ENCODE measurements around the gene CAMK2A. TPM values are rescaled to one million over a fixed set of nuclear protein-coding genes. Genes with fewer than 3 reads are reported as not detected.

CAMK2A gene
- total RNA-seq, 1 donor from 2014 or later, result 4.0 TPM

DNA sequence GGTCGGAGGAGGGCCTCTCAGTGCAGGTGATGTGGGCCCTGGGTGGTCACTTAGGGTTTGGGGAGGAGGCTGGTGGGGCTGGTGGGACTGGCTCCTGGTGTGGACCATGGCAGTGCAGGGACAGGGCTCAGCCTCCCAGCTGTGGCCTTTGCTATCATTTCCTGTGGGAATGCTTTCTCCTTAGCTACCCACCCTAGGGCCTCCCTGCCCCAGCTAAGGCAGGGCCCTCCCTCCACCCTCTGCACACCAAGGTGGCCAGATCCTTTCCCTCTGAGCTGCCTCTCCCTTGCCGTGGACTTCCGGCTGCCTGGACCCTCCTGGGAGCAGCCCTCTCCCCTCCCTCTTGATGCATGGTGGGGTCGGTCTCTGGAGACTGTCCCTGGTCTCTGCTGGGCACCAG is 35.9 kb upstream of the CAMK2A start:
- Mint-ChIP-seq H3K36me3 (no peaks in the 10 kb centered on the region), H3K27ac (no peak overlapping the region), H3K9me3 (peaks cover 4% of the 10 kb centered on the region), H3K4me3 (no peak overlapping the region), H3K4me1 (peaks cover 30% of the 10 kb centered on the region), H3K27me3 (ENCODE audit: low read depth) (no peaks in the 10 kb centered on the region)
- TF ChIP-seq, protein P1, sequence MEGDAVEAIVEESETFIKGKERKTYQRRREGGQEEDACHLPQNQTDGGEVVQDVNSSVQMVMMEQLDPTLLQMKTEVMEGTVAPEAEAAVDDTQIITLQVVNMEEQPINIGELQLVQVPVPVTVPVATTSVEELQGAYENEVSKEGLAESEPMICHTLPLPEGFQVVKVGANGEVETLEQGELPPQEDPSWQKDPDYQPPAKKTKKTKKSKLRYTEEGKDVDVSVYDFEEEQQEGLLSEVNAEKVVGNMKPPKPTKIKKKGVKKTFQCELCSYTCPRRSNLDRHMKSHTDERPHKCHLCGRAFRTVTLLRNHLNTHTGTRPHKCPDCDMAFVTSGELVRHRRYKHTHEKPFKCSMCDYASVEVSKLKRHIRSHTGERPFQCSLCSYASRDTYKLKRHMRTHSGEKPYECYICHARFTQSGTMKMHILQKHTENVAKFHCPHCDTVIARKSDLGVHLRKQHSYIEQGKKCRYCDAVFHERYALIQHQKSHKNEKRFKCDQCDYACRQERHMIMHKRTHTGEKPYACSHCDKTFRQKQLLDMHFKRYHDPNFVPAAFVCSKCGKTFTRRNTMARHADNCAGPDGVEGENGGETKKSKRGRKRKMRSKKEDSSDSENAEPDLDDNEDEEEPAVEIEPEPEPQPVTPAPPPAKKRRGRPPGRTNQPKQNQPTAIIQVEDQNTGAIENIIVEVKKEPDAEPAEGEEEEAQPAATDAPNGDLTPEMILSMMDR (IDR thresholded peaks at IDR 0.05; ENCODE audit: unreplicated experiment), result no peak
- DNase-seq (ENCODE audit: low spot score in 2 of 2, unreplicated experiment in 2 of 2), result no peak

DNA sequence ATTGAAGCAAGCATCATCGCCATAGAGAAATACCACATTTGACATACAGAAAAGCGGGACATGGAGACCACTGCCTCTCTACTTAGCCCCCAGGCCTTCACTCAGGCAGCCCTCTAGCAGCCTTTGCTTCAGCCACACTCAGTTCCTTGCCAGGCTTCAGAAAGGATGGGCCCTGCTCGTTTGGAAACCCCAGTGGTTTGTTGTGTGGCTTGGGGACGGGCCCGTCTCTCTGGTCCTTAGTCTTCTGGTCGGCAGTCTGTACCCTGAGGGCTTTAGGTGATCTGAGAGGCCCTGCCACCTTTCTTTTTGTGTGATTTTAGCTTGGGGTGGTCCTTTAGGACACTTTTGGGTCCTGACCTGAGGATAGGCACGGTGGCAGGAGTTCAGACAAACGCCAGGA is 34.2 kb upstream of the CAMK2A start:
- Mint-ChIP-seq H3K27ac (no peak overlapping the region), H3K27me3 (ENCODE audit: low read depth) (no peaks in the 10 kb centered on the region), H3K4me3 (no peak overlapping the region), H3K9me3 (peaks cover 4% of the 10 kb centered on the region), H3K4me1 (peaks cover 30% of the 10 kb centered on the region), H3K36me3 (no peaks in the 10 kb centered on the region)
- TF ChIP-seq, protein P1 (IDR thresholded peaks at IDR 0.05; ENCODE audit: unreplicated experiment), result no peak
- DNase-seq (ENCODE audit: low spot score in 2 of 2, unreplicated experiment in 2 of 2), result no peak

GRCh38 chr5:150323092-150323491 is 33.5 kb upstream of the CAMK2A start:
- Mint-ChIP-seq H3K4me1 (peaks cover 36% of the 10 kb centered on the region), H3K9me3 (peaks cover 4% of the 10 kb centered on the region), H3K27me3 (ENCODE audit: low read depth) (no peaks in the 10 kb centered on the region), H3K4me3 (no peak overlapping the region), H3K27ac (no peak overlapping the region), H3K36me3 (no peaks in the 10 kb centered on the region)
- TF ChIP-seq, protein P1 (IDR thresholded peaks at IDR 0.05; ENCODE audit: unreplicated experiment), result no peak
- DNase-seq (ENCODE audit: low spot score in 2 of 2, unreplicated experiment in 2 of 2), result no peak

- TF ChIP-seq, protein P1 (IDR thresholded peaks at IDR 0.05; ENCODE audit: unreplicated experiment), result no peak
- Mint-ChIP-seq H3K4me1 (peaks cover 37% of the 10 kb centered on the region), H3K4me3 (no peak overlapping the region), H3K9me3 (peaks cover 4% of the 10 kb centered on the region), H3K27me3 (ENCODE audit: low read depth) (no peaks in the 10 kb centered on the region), H3K36me3 (no peaks in the 10 kb centered on the region), H3K27ac (no peak overlapping the region)
- no peak for DNase-seq (ENCODE audit: low spot score in 2 of 2, unreplicated experiment in 2 of 2)
Observed at GRCh38 chr5:150322202-150322601, 32.6 kb upstream of the CAMK2A start.

DNA sequence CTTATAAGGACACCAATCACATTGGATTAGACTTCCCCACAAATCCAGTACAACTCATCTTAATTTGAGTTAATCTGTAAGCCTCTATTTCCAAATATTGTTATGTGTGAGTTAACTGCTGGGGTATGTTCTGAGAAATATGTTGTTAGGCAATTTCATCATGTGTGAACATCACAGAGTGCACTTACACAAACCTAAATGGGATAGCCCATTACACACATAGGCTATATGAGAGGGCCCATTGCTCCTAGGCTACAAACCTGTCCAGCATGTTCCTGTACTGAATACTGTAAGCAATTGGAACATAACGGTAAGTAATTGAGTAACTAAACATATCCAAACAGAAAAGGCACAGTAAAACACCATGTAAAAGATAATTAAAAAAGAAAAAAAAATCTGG is 32.2 kb upstream of the CAMK2A start:
- Mint-ChIP-seq H3K27ac (no peak overlapping the region), H3K4me1 (peaks cover 38% of the 10 kb centered on the region), H3K36me3 (no peaks in the 10 kb centered on the region), H3K4me3 (no peak overlapping the region), H3K27me3 (ENCODE audit: low read depth) (no peaks in the 10 kb centered on the region), H3K9me3 (peaks cover 4% of the 10 kb centered on the region)
- TF ChIP-seq, protein P1 (IDR thresholded peaks at IDR 0.05; ENCODE audit: unreplicated experiment), result no peak
- DNase-seq (ENCODE audit: low spot score in 2 of 2, unreplicated experiment in 2 of 2), result no peak

GRCh38 chr5:150321211-150321610 is 31.6 kb upstream of the CAMK2A start:
- Mint-ChIP-seq H3K27ac (no peak overlapping the region), H3K27me3 (ENCODE audit: low read depth) (no peaks in the 10 kb centered on the region), H3K4me1 (peaks cover 38% of the 10 kb centered on the region), H3K9me3 (peaks cover 4% of the 10 kb centered on the region), H3K36me3 (no peaks in the 10 kb centered on the region), H3K4me3 (no peak overlapping the region)
- DNase-seq (ENCODE audit: low spot score in 2 of 2, unreplicated experiment in 2 of 2), result no peak
- TF ChIP-seq, protein P1 (IDR thresholded peaks at IDR 0.05; ENCODE audit: unreplicated experiment), result no peak
